Activated CD8-positive, alpha-beta memory T cell treated with anti-CD3 and anti-CD28 coated beads, Interleukin-2, amount 50 U/mL, for 24 hours (primary cell): ENCODE results near the gene ALG1.
"Not testable (repeated sequence)": the region's sequence is repeated elsewhere in the genome, so short reads cannot be mapped to it uniquely, and the experiment has no call there.

Experiments
- DNase-seq: peaks from one replicate; pipeline ENCODE4 v3.0.0-alpha.2; 2020; ENCODE audit errors: extremely low read depth

ALG1 gene

DNA sequence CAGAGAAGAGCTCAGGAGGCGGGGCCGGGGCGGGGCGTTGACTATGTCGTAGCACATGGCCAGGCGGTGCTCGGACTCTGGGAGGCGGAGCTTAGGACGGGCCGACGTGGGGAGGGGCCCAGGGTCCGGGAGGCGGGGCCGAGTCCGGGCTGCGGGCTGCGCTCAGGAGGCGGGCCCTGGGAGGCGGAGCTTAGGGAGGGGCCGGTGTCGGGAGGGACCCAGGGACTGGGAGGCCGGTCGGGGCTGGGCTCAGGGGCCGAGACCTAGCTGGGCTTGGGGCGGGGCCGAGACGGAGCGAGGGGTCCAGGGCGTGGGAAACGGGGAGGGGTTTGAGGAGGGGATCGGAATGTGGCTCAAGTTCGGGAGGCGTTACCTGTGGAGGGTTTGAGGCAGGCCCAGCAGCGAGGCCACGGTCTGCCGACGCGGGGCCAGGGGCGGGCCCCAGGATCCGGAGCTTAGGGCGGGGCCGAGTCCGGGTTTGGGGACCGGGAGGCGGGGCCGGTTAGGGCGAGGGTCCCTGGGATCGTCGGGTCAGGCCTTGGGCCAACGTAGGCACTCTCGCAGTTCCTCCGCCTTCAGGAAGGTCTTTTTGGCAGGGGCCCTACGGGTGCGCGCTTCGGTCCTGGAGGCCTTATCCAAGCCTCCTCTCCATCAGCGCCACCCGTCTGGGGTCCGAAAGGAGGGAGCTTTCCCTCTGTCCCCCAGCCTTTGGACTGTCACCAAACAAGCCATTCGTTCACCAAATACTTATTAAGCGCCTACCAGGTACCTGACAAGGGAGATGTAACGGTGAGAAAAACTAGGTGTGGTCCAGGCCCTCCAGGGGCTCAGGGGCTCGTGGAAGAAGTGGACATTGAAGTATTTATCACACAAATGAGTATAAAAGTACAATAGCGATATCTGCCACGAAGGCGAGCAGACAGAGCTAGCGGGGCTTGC is 26.8 kb downstream of the ALG1 start:
- not testable (repeated sequence) for DNase-seq

DNA sequence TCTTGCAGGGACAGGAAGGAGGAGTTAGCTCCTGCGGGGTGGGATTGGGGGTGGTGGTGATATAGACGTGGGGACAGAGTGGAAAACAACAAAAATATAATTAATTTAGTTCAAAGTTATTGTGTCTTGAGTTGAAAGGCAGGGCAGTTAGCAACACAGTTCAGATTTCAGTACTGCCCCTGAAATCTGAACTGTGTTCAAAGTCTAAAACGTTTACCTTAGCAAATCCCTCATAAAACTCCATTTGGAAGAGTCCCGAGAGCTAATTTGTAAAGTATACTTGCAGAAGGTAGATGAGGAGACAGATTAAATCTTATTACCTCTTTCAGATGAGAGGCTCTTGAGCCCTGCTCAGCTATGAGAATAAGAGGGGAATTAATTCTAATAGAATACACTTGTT is 27.5 kb downstream of the ALG1 start:
- DNase-seq: not testable (repeated sequence)

DNA sequence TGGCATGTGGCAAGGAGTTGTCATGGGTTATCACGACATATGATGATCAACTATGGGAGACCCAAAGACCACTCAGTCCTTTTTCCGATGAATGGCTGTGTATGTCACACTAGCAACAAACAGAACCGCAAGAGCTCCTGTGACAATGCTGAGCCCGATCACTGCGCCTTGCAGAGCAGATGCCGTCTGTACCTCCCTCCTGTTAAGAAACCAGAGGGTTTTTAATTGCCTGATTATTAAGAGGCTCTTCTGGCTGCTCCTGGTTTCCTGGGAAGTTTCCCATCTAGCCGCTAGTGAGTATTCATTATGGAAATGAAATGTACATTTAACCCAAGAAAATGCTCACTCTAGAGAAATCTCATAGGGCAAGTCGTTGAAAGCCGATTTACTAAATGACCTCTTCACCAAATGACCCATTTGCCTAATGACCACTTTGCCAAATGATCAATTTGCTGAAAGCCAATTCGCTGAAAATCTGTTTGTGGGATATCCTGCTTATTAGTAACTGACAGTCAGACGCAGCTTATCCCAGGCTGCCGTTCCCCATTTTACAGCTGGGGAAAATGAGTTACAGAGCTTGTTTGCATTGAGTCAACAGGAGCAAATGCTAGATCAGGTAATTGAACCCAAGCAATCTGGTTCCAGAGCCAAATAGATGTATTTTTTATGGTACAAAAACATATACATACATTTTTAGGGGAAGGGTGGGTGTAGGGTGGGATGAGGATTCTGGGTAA is 31.8 kb downstream of the ALG1 start:
- DNase-seq: not testable (repeated sequence)

DNA sequence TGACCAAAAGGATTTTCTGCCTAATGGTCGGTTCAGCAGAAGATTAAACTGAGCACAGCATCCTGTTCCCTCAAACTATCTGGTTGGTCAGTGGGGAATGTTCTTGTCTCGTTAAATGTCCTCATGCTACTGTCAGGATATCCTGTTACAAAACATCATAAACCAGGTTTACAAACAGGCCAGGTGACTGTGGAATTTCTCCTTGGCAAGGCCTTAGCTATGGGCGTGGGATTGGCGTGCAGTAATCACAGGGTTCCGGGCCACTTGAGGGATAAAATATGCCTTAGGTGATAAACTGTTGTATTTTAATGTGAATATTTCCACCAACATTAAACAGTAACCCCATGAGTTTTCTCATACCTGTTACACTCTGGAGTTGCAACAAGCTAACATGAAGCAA is 33.4 kb downstream of the ALG1 start:
- DNase-seq: not testable (repeated sequence)

DNA sequence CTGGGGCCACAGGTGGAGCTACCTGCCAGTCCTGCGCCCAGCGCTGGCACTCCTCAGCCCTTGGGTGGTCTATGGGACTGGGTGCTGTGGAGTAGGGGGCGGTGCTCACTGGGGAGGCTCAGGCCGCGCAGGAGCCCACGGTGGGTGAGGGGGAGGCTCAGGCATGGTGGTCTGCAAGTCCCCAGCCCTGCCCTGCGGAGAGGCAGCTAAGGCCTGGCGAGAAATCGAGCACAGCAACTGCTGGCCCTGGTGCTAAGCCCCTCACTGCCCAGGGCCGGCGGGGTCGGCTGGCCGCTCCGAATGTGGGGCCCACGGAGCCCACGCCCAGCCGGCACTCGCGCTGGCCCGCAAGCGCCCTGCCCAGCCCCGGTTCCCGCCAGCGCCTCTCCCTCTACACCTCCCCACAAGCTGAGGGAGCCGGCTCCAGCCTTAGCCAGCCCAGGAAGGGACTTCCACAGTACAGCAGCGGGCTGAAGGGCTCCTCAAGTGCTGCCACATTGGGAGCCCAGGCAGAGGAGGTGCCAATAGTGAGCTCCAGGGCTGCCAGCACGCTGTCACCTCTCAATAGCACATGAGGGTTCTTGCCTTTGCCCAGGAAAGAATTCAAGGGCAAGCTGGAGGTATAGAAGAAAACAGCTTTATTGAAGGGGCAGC is 37.0 kb downstream of the ALG1 start:
- DNase-seq: no peak

DNA sequence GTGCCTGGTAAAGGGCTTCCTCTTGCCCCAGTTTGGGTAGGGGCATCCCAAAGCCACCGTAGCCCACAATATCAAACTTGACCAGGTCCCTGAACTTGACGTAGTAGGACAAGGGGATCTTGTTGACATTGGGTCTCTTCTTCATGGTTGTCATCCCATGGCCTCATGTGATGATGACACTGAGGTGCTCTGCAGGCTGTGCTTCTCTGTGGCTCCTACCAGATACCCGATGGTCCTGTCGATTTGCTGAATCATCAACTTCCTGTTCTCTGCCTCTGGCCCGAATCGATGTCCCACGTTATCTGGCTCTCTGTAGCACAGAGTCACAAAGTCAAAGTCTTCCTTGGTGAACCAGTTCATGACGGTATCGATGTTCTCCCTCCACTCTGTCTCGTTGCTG is 39.3 kb downstream of the ALG1 start:
- not testable (repeated sequence) for DNase-seq

DNA sequence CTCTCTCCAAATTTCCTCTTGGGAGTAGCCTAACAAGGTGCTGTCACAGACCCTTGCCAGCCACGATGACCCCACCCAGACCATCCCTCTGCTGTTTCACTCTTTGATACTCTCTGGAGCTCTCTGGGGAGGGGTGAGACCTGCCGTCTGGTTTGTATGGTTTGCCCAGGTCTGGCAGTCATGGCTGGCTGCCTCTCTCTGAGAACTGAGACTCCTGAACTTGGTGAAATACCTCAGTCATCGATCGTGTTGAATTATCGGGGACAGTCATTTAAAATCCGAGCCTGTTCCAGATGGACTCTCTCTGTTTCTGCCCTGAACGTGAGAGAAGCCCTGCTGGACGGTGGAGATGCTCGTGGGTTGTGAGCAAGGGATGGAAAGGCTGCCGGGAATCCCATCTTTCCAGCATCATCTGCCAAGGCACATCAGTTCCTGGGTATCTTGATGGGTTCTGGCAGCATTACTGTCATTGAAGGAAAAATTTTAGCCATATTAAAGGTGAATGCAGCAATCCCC is 45.2 kb downstream of the ALG1 start:
- DNase-seq: not testable (repeated sequence)

DNA sequence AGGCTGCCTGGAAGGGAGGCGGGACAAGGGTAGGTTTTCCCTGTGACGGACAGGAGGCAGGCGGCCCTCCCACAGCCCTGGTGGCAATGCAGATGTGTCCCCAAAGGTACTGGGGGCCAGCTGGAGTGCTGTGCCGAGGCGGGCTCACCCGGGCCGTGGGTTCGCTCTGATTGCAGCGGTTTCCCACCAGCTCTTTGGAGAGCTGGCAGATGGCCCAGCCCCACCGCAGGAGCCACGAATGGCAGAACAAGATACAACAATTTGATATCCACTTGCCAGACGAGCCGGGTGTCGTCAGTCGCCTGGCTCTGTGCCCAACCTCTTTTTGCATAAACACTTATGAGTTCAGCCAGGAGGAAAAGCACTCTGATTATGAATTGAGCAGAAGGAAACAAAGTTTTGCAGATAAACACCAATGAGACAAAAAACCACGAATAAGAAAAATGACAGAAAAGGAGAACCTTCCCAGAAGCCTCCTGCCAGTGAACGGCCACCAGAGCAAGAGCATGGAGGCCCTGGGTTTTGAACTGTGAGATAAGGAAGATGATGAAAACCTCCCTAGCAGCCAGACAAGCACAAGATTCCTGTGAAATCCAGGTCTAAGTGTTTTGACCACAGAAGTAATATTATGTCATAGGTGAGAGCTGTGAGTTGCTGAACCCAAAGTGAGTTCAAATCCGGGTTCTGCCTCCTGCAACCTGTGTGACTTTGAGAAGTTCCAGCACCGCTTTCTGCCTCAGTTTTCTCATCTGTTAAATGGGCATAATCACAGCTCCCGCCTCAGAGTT is 45.9 kb downstream of the ALG1 start:
- DNase-seq: not testable (repeated sequence)

DNA sequence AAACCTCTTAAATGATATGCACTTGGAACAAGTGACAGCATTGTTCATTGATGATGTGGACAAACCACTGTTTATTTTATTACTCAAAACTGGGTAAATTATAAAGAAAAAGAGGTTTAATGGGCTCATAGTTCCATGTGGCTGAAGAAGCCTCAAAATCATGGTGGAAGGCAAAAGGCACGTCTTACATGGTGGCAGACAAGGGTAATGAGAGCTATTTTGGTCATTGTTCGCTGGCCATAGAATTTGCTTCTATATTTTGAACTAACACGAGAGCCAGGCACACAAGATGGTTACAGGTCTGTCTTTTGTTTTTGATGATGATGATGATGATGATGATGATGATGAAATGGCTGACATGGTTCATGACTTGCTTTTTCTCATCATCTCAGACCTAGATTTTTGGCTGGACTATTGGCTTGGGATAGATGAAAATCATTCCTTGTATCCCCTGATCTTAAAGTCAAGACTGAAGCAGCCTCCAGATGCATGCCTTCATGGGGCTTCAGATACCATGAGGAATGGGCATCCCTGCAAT is 59.9 kb downstream of the ALG1 start:
- not testable (repeated sequence) for DNase-seq

DNA sequence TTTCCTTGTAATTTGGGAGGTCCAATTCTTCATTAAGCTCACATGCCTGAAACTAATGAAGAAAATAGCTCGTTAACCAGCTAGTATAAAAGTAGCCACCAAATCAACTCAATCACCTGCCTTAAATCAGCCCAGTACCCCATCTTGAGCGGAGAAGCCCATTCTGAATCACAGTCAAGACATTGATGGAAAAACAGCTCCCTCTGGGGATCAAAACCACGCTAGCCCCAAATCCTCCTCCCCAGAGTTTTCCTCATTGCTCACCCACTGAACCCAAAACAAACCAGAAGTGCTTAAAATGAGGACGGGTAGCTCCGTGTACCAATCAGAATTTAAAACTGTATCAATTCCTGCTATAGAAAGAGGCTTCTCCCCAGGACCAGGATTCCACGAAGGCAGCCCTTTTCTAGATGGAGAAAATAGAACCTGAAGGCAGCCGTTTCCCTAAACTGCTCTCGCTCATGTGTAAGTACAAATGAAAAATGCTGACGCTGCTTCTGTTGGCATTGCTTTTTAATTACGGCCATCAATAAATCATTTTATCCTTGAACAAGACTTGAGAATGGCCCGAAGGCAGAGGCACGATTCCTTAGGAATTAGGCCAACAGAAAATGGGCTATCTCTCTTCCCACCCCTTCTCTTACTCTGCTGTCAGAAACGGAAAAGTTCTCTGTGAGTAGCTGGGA is 61.4 kb downstream of the ALG1 start:
- DNase-seq: not testable (repeated sequence)

DNA sequence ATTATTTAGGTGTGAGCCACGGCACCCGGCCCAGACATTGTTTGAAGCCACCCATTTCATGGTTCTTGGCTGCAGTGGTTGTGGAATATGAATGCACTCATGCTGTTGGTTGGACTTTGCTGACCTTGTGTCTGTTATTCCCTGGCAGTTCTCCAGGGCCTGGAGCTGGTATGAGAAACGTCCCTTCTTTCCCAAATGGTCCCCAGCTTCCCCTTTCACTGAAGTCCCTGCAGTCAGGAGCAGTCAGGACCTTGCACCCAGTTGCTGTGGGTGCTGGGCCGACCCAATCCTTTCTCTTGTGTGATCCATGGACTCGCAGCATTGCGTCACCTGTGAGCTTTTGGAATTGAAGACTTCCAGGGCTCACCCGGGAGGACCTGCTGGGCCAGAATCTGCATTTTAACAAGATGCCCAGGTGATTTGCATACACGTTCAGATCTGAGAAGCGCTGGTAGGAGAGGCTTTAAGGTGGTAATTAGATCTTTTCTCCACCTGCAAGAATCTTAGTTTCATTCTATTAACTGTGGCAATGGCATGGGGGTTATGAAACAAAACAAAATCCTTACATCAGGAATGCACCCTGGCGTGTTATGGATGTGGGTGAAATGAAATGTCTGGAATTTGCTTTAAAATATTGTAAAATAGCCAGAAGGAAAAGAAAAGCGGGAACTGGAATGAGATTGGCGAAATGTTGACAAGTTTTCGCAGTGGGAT is 63.3 kb downstream of the ALG1 start:
- DNase-seq: not testable (repeated sequence)
